Ishikawa (cell line): Measurements from ENCODE around the gene GNAL.

Experiments
- CEBPB ChIP-seq: IDR thresholded peaks from 2 replicates; pipeline ENCODE4 v1.6.1; 2012
- CREB1 ChIP-seq: IDR thresholded peaks from 2 replicates; pipeline ENCODE4 v1.6.1; 2012; ENCODE audit warnings: low read depth
- EP300 ChIP-seq: IDR thresholded peaks from 2 replicates; pipeline ENCODE4 v1.6.1; 2012; ENCODE audit warnings: borderline replicate concordance
- FOXM1 ChIP-seq: IDR thresholded peaks from 2 replicates; pipeline ENCODE4 v1.6.1; 2012; ENCODE audit warnings: low read depth, borderline replicate concordance
- TAF1 ChIP-seq: IDR thresholded peaks from 2 replicates; pipeline ENCODE4 v1.6.1; 2012; ENCODE audit warnings: low read depth, mild to moderate bottlenecking
- YY1 ChIP-seq: IDR thresholded peaks from 2 replicates; pipeline ENCODE4 v1.6.1; 2012; ENCODE audit warnings: low read depth
- ZBTB7A ChIP-seq: IDR thresholded peaks from 2 replicates; pipeline ENCODE4 v1.6.1; 2012; ENCODE audit warnings: low read depth
- TF ChIP-seq, protein P1 (sequence below): IDR thresholded peaks from 2 replicates; pipeline ENCODE4 v1.6.1; 2012

GRCh38 chr18:11909591-11910026 is 220.5 kb downstream of the GNAL start:
- no peak for TF ChIP-seq EP300
- no peak for TF ChIP-seq FOXM1
- no peak for TF ChIP-seq CEBPB
- no peak for TF ChIP-seq YY1
- TF ChIP-seq, protein P1, sequence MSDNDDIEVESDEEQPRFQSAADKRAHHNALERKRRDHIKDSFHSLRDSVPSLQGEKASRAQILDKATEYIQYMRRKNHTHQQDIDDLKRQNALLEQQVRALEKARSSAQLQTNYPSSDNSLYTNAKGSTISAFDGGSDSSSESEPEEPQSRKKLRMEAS: no peak
- TF ChIP-seq CREB1: no peak
- no peak for TF ChIP-seq TAF1
- TF ChIP-seq ZBTB7A: no peak
